Trophoblast cell (in vitro differentiated cells and primary cell): Measurements from ENCODE around the gene ERMP1.

Source experiments
- DNase-seq, 2 donors: peaks; one replicate each; pipeline ENCODE4 v3.0.0-alpha.2; 2016
- H2AFZ ChIP-seq: 2 replicates; pipeline ENCODE4 v1.6.1; 2013; ENCODE audit warnings: low read length, moderate library complexity, mild to moderate bottlenecking; ENCODE audit not compliant: insufficient read depth, poor library complexity
- H2AK5ac ChIP-seq: 2 replicates; pipeline ENCODE4 v1.6.1; 2013; ENCODE audit warnings: mild to moderate bottlenecking, low read length
- H2BK120ac ChIP-seq: 2 replicates; pipeline ENCODE4 v1.6.1; 2013; ENCODE audit warnings: low read length, mild to moderate bottlenecking, moderate library complexity; ENCODE audit not compliant: insufficient read depth, poor library complexity
- H2BK12ac ChIP-seq: 2 replicates; pipeline ENCODE4 v1.6.1; 2013; ENCODE audit warnings: mild to moderate bottlenecking, low read length, moderate library complexity
- H2BK5ac ChIP-seq: 2 replicates; pipeline ENCODE4 v1.6.1; 2013; ENCODE audit warnings: low read length, low read depth, moderate library complexity, mild to moderate bottlenecking; ENCODE audit not compliant: poor library complexity
- H3K14ac ChIP-seq: 2 replicates; pipeline ENCODE4 v1.6.1; 2013; ENCODE audit warnings: mild to moderate bottlenecking, low read length
- H3K18ac ChIP-seq: 2 replicates; pipeline ENCODE4 v1.6.1; 2013; ENCODE audit warnings: mild to moderate bottlenecking, low read length
- H3K23ac ChIP-seq: 2 replicates; pipeline ENCODE4 v1.6.1; 2013; ENCODE audit warnings: low read length
- H3K27ac ChIP-seq: 2 replicates; pipeline ENCODE4 v1.5.1; 2013; ENCODE audit warnings: low read depth, mild to moderate bottlenecking, inconsistent platforms, low read length, moderate library complexity
- H3K27me3 ChIP-seq: 2 replicates; pipeline ENCODE4 v1.6.1; 2013; ENCODE audit warnings: inconsistent platforms, mild to moderate bottlenecking, low read length, moderate library complexity; ENCODE audit not compliant: insufficient read depth
- H3K36me3 ChIP-seq, 2 experiments: 1 replicate in 1 of 2; 2 replicates in 1 of 2; pipeline ENCODE4 v1.6.1; 2013; ENCODE audit warnings: low read length in 2 of 2, mild to moderate bottlenecking in 2 of 2, moderate library complexity in 1 of 2; ENCODE audit not compliant: insufficient read depth in 2 of 2, control insufficient read depth in 1 of 2
- H3K4ac ChIP-seq: 2 replicates; pipeline ENCODE4 v1.6.1; 2013; ENCODE audit warnings: low read depth, mild to moderate bottlenecking, low read length, moderate library complexity
- H3K4me1 ChIP-seq, 2 experiments: 1 replicate in 1 of 2; 2 replicates in 1 of 2; pipeline ENCODE4 v1.6.1; 2013; ENCODE audit warnings: low read length in 2 of 2, mild to moderate bottlenecking in 2 of 2, moderate library complexity in 1 of 2; ENCODE audit not compliant: insufficient read depth in 2 of 2, control insufficient read depth in 1 of 2
- H3K4me2 ChIP-seq: 2 replicates; pipeline ENCODE4 v1.6.1; 2013; ENCODE audit warnings: inconsistent platforms, mild to moderate bottlenecking, low read length, moderate library complexity
- H3K4me3 ChIP-seq: 2 replicates; pipeline ENCODE4 v1.5.1; 2013; ENCODE audit warnings: mild to moderate bottlenecking, low read depth, low read length, inconsistent platforms
- H3K79me1 ChIP-seq: one replicate; pipeline ENCODE4 v1.6.1; 2013; ENCODE audit warnings: low read length
- H3K79me2 ChIP-seq: 2 replicates; pipeline ENCODE4 v1.6.1; 2013; ENCODE audit warnings: low read length, mild to moderate bottlenecking; ENCODE audit not compliant: control insufficient read depth, insufficient read depth, poor library complexity
- H3K9ac ChIP-seq: 2 replicates; pipeline ENCODE4 v1.6.1; 2013; ENCODE audit warnings: mild to moderate bottlenecking, low read length
- H3K9me3 ChIP-seq: 2 replicates; pipeline ENCODE4 v1.6.1; 2013; ENCODE audit warnings: low read depth, mild to moderate bottlenecking, control low read depth, inconsistent platforms, low read length; ENCODE audit not compliant: insufficient read depth
- H4K12ac ChIP-seq: 2 replicates; pipeline ENCODE4 v1.6.1; 2013; ENCODE audit warnings: low read depth, mild to moderate bottlenecking, low read length, moderate library complexity
- H4K8ac ChIP-seq: 2 replicates; pipeline ENCODE4 v1.6.1; 2013; ENCODE audit warnings: low read depth, mild to moderate bottlenecking, low read length, moderate library complexity
- H4K91ac ChIP-seq: one replicate; pipeline ENCODE4 v1.6.1; 2013; ENCODE audit warnings: low read depth, mild to moderate bottlenecking, low read length, moderate library complexity
- whole genome bisulfite sequencing: extraction: QIAGEN DNeasy Blood & Tissue Kit; methylation state at CpG from one replicate; pipeline ENCODE4 v1.1.7; 2013; ENCODE audit warnings: missing lambda C conversion rate; ENCODE audit not compliant: insufficient read length, insufficient coverage; ENCODE audit errors: extremely low coverage; 5-methylcytosine and 5-hydroxymethylcytosine counted together

ERMP1 gene

GRCh38 chr9:5796298-5796697 is 36.6 kb downstream of the ERMP1 start:
- no peaks in the 10 kb centered on the region for H3K79me2 ChIP-seq
- no peak overlapping the region for H4K91ac ChIP-seq
- no CpG with 5 or more reads among the region's 2 CpGs for WGBS
- no peak overlapping the region for H4K12ac ChIP-seq
- no peaks in the 10 kb centered on the region for H3K9me3 ChIP-seq
- H3K23ac ChIP-seq = no peak overlapping the region
- H3K27ac ChIP-seq = no peak overlapping the region
- H2AK5ac ChIP-seq = no peak overlapping the region
- H2BK120ac ChIP-seq = no peak overlapping the region
- H3K4me3 ChIP-seq = no peak overlapping the region
- peaks cover 0 to 2% of the 10 kb centered on the region in 2 experiments for H3K36me3 ChIP-seq
- H3K27me3 ChIP-seq = no peaks in the 10 kb centered on the region
- no peaks in the 10 kb centered on the region for H3K4me1 ChIP-seq
- no peak overlapping the region for H3K4me2 ChIP-seq
- no peaks in the 10 kb centered on the region for H3K79me1 ChIP-seq
- no peak overlapping the region for H3K4ac ChIP-seq
- H2BK12ac ChIP-seq = no peak overlapping the region
- H2AFZ ChIP-seq = no peak overlapping the region
- H2BK5ac ChIP-seq = no peak overlapping the region
- no peak for DNase-seq
- no peak overlapping the region for H4K8ac ChIP-seq
- no peak overlapping the region for H3K14ac ChIP-seq
- H3K18ac ChIP-seq = no peak overlapping the region
- no peak overlapping the region for H3K9ac ChIP-seq

- Histone ChIP-seq H2AK5ac (no peak overlapping the region), H4K8ac (no peak overlapping the region), H3K27me3 (no peaks in the 10 kb centered on the region), H3K27ac (no peak overlapping the region), H3K36me3 (peaks cover 0 to 2% of the 10 kb centered on the region in 2 experiments), H2BK5ac (no peak overlapping the region), H3K18ac (no peak overlapping the region), H3K23ac (no peak overlapping the region), H3K4me2 (no peak overlapping the region), H4K91ac (no peak overlapping the region), H2AFZ (no peak overlapping the region), H2BK120ac (no peak overlapping the region), H3K4me1 (no peaks in the 10 kb centered on the region), H3K9me3 (no peaks in the 10 kb centered on the region), H3K14ac (no peak overlapping the region), H3K79me1 (no peaks in the 10 kb centered on the region), H2BK12ac (no peak overlapping the region), H3K4me3 (no peak overlapping the region), H3K9ac (no peak overlapping the region), H3K4ac (no peak overlapping the region), H3K79me2 (no peaks in the 10 kb centered on the region), H4K12ac (no peak overlapping the region)
- DNase-seq = no peak
- WGBS = no CpG with 5 or more reads among the region's 1 CpG
Measured at GRCh38 chr9:5793812-5794211, 39.1 kb downstream of the ERMP1 start.

GRCh38 chr9:5791870-5792269 is 41.0 kb downstream of the ERMP1 start:
- H3K4me2 ChIP-seq = no peak overlapping the region
- no peaks in the 10 kb centered on the region for H3K27me3 ChIP-seq
- H3K4ac ChIP-seq = no peak overlapping the region
- no peaks in the 10 kb centered on the region for H3K79me2 ChIP-seq
- no CpG with 5 or more reads among the region's 3 CpGs for WGBS
- DNase-seq = no peak
- H3K23ac ChIP-seq = no peak overlapping the region
- no peak overlapping the region for H2AK5ac ChIP-seq
- H3K18ac ChIP-seq = no peak overlapping the region
- no peak overlapping the region for H4K12ac ChIP-seq
- H4K91ac ChIP-seq = no peak overlapping the region
- no peak overlapping the region for H3K9ac ChIP-seq
- H3K27ac ChIP-seq = no peak overlapping the region
- H3K36me3 ChIP-seq = no peaks in the 10 kb centered on the region
- H3K9me3 ChIP-seq = no peaks in the 10 kb centered on the region
- no peak overlapping the region for H2BK120ac ChIP-seq
- H2BK12ac ChIP-seq = no peak overlapping the region
- no peak overlapping the region for H3K4me3 ChIP-seq
- H3K14ac ChIP-seq = no peak overlapping the region
- H4K8ac ChIP-seq = no peak overlapping the region
- H2AFZ ChIP-seq = no peak overlapping the region
- H3K4me1 ChIP-seq = no peaks in the 10 kb centered on the region
- no peak overlapping the region for H2BK5ac ChIP-seq
- no peaks in the 10 kb centered on the region for H3K79me1 ChIP-seq

DNA sequence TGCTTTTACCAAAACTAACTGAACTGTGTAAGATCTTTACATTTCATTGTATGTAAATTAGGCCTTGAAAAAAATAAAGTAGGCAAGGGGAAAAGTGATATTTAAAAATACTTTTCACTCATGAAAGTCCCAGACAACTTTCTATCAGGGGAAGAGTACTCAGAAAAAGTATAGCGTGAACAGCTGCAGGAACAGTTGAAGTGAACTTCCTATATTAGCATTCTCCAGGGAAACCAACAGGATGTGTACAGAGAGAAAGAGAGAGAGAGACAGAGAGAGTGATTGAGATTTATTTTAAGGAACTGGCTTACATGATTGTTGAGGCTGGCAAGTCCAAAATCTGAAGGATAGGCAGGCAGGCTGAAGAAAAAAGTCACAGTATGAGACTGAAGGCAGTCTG is 42.0 kb downstream of the ERMP1 start:
- Histone ChIP-seq H2BK5ac (no peak overlapping the region), H2AFZ (no peak overlapping the region), H3K9me3 (no peaks in the 10 kb centered on the region), H3K79me1 (no peaks in the 10 kb centered on the region), H4K12ac (no peak overlapping the region), H3K27me3 (no peaks in the 10 kb centered on the region), H3K4me3 (no peak overlapping the region), H2BK12ac (no peak overlapping the region), H4K8ac (no peak overlapping the region), H3K14ac (no peak overlapping the region), H3K27ac (no peak overlapping the region), H3K4me2 (no peak overlapping the region), H3K4ac (no peak overlapping the region), H2AK5ac (no peak overlapping the region), H3K23ac (no peak overlapping the region), H3K36me3 (peaks cover 0 to 2% of the 10 kb centered on the region in 2 experiments), H4K91ac (no peak overlapping the region), H3K9ac (no peak overlapping the region), H2BK120ac (no peak overlapping the region), H3K79me2 (no peaks in the 10 kb centered on the region), H3K18ac (no peak overlapping the region), H3K4me1 (no peaks in the 10 kb centered on the region)
- no peak for DNase-seq
- no CpG with 5 or more reads among the region's 1 CpG for WGBS
